ENCODE measurements around the gene FYTTD1.

The FYTTD1 gene

GRCh38 chr3:197829397-197830045 lies 79.8 kb downstream of the FYTTD1 start:
- ChIA-PET POLR2A (no interaction called here), CTCF (interaction anchor here (1.2 kb wide), 1 partner anchor 20 kb away, joined by 3 read pairs; no protein-coding TSS in a partner anchor)
- Histone ChIP-seq H3K4me1 (ENCODE audit: control extremely low read depth in 1 of 4, control insufficient read depth in 4 of 4, insufficient read depth in 4 of 4, low read length in 3 of 4) (no peaks in the 10 kb centered on the region), H3K4me3 (ENCODE audit: control insufficient read depth in 1 of 7, extremely low read depth in 1 of 7, insufficient read depth in 4 of 7, low read depth in 2 of 7, low read length in 6 of 7) (no peak overlapping the region), H3K36me3 (ENCODE audit: control insufficient read depth in 4 of 4, insufficient read depth in 4 of 4, low read length in 3 of 4) (peaks cover 25 to 47% (median 41%) of the 10 kb centered on the region in 4 experiments), H3K27ac (ENCODE audit: insufficient read depth in 1 of 2, low read depth in 1 of 2, low read length in 2 of 2, poor library complexity in 1 of 2, severe bottlenecking in 2 of 2) (no peak overlapping the region), H3K27me3 (replicated peaks in 2 of 5; ENCODE audit: control insufficient read depth in 4 of 5, insufficient read depth in 5 of 5, low read length in 4 of 5) (no peaks in the 10 kb centered on the region), H3K9me3 (ENCODE audit: control extremely low read depth in 1 of 5, control insufficient read depth in 4 of 5, insufficient read depth in 2 of 5, low read depth in 1 of 5, low read length in 4 of 5) (no peaks in the 10 kb centered on the region)
- no peak for DNase-seq
- WGBS (ENCODE audit: insufficient coverage), result no CpG with 5 or more reads among the region's 3 CpGs

GRCh38 chr3:197830308-197830966 lies 80.8 kb downstream of the FYTTD1 start:
- Histone ChIP-seq H3K27me3 (replicated peaks in 2 of 5; ENCODE audit: control insufficient read depth in 4 of 5, insufficient read depth in 5 of 5, low read length in 4 of 5) (no peaks in the 10 kb centered on the region), H3K4me3 (ENCODE audit: control insufficient read depth in 1 of 7, extremely low read depth in 1 of 7, insufficient read depth in 4 of 7, low read depth in 2 of 7, low read length in 6 of 7) (no peak overlapping the region), H3K4me1 (ENCODE audit: control extremely low read depth in 1 of 4, control insufficient read depth in 4 of 4, insufficient read depth in 4 of 4, low read length in 3 of 4) (no peaks in the 10 kb centered on the region), H3K9me3 (ENCODE audit: control extremely low read depth in 1 of 5, control insufficient read depth in 4 of 5, insufficient read depth in 2 of 5, low read depth in 1 of 5, low read length in 4 of 5) (no peaks in the 10 kb centered on the region), H3K36me3 (ENCODE audit: control insufficient read depth in 4 of 4, insufficient read depth in 4 of 4, low read length in 3 of 4) (peaks cover 29 to 53% (median 42%) of the 10 kb centered on the region in 4 experiments), H3K27ac (ENCODE audit: insufficient read depth in 1 of 2, low read depth in 1 of 2, low read length in 2 of 2, poor library complexity in 1 of 2, severe bottlenecking in 2 of 2) (no peak overlapping the region)
- 100% methylated on average over 1 of the region's 6 CpGs for WGBS (ENCODE audit: insufficient coverage)
- no peak for DNase-seq
- ChIA-PET CTCF (interaction anchor here (1.2 kb wide), 1 partner anchor 21 kb away, joined by 3 read pairs; no protein-coding TSS in a partner anchor), POLR2A (no interaction called here)

- DNase-seq, result no peak
- no peak overlapping the region for H3K27ac ChIP-seq (ENCODE audit: insufficient read depth in 1 of 2, low read depth in 1 of 2, low read length in 2 of 2, poor library complexity in 1 of 2, severe bottlenecking in 2 of 2)
- H3K27me3 ChIP-seq (replicated peaks in 2 of 5; ENCODE audit: control insufficient read depth in 4 of 5, insufficient read depth in 5 of 5, low read length in 4 of 5), result no peaks in the 10 kb centered on the region
- H3K36me3 ChIP-seq (ENCODE audit: control insufficient read depth in 4 of 4, insufficient read depth in 4 of 4, low read length in 3 of 4), result peaks cover 34 to 58% (median 44%) of the 10 kb centered on the region in 4 experiments
- ChIA-PET POLR2A (no interaction called here), CTCF (interaction anchor here (1.2 kb wide), 1 partner anchor 22 kb away, joined by 3 read pairs; no protein-coding TSS in a partner anchor)
- 96% methylated on average over 6 of the region's 8 CpGs for WGBS (ENCODE audit: insufficient coverage)
- H3K9me3 ChIP-seq (ENCODE audit: control extremely low read depth in 1 of 5, control insufficient read depth in 4 of 5, insufficient read depth in 2 of 5, low read depth in 1 of 5, low read length in 4 of 5), result no peaks in the 10 kb centered on the region
- no peaks in the 10 kb centered on the region for H3K4me1 ChIP-seq (ENCODE audit: control extremely low read depth in 1 of 4, control insufficient read depth in 4 of 4, insufficient read depth in 4 of 4, low read length in 3 of 4)
- H3K4me3 ChIP-seq (ENCODE audit: control insufficient read depth in 1 of 7, extremely low read depth in 1 of 7, insufficient read depth in 4 of 7, low read depth in 2 of 7, low read length in 6 of 7), result no peak overlapping the region
These were observed 81.3 kb downstream of the FYTTD1 start for GRCh38 chr3:197830967-197831313.

- no peak overlapping the region for H3K4me3 ChIP-seq (ENCODE audit: control insufficient read depth in 1 of 7, extremely low read depth in 1 of 7, insufficient read depth in 4 of 7, low read depth in 2 of 7, low read length in 6 of 7)
- 93% methylated on average over 6 of the region's 8 CpGs for WGBS (ENCODE audit: insufficient coverage)
- DNase-seq, result no peak
- H3K9me3 ChIP-seq (ENCODE audit: control extremely low read depth in 1 of 5, control insufficient read depth in 4 of 5, insufficient read depth in 2 of 5, low read depth in 1 of 5, low read length in 4 of 5), result no peaks in the 10 kb centered on the region
- H3K4me1 ChIP-seq (ENCODE audit: control extremely low read depth in 1 of 4, control insufficient read depth in 4 of 4, insufficient read depth in 4 of 4, low read length in 3 of 4), result no peaks in the 10 kb centered on the region
- ChIA-PET POLR2A (no interaction called here), CTCF (interaction anchor here (1.4 kb wide), 1 partner anchor 8 kb away, joined by 4 read pairs; no protein-coding TSS in a partner anchor)
- H3K27ac ChIP-seq (ENCODE audit: insufficient read depth in 1 of 2, low read depth in 1 of 2, low read length in 2 of 2, poor library complexity in 1 of 2, severe bottlenecking in 2 of 2), result no peak overlapping the region
- peaks cover 30 to 53% (median 39%) of the 10 kb centered on the region in 4 experiments for H3K36me3 ChIP-seq (ENCODE audit: control insufficient read depth in 4 of 4, insufficient read depth in 4 of 4, low read length in 3 of 4)
- H3K27me3 ChIP-seq (replicated peaks in 2 of 5; ENCODE audit: control insufficient read depth in 4 of 5, insufficient read depth in 5 of 5, low read length in 4 of 5), result no peaks in the 10 kb centered on the region
These were observed 84.4 kb downstream of the FYTTD1 start for GRCh38 chr3:197833930-197834715.

- Histone ChIP-seq H3K4me3 (ENCODE audit: control insufficient read depth in 1 of 7, extremely low read depth in 1 of 7, insufficient read depth in 4 of 7, low read depth in 2 of 7, low read length in 6 of 7) (no peak overlapping the region), H3K27ac (ENCODE audit: insufficient read depth in 1 of 2, low read depth in 1 of 2, low read length in 2 of 2, poor library complexity in 1 of 2, severe bottlenecking in 2 of 2) (no peak overlapping the region), H3K4me1 (ENCODE audit: control extremely low read depth in 1 of 4, control insufficient read depth in 4 of 4, insufficient read depth in 4 of 4, low read length in 3 of 4) (no peaks in the 10 kb centered on the region), H3K27me3 (replicated peaks in 2 of 5; ENCODE audit: control insufficient read depth in 4 of 5, insufficient read depth in 5 of 5, low read length in 4 of 5) (no peaks in the 10 kb centered on the region), H3K36me3 (ENCODE audit: control insufficient read depth in 4 of 4, insufficient read depth in 4 of 4, low read length in 3 of 4) (peaks cover 27 to 54% (median 37%) of the 10 kb centered on the region in 4 experiments), H3K9me3 (ENCODE audit: control extremely low read depth in 1 of 5, control insufficient read depth in 4 of 5, insufficient read depth in 2 of 5, low read depth in 1 of 5, low read length in 4 of 5) (no peaks in the 10 kb centered on the region)
- no peak for DNase-seq
- no CpG with 5 or more reads among the region's 5 CpGs for WGBS (ENCODE audit: insufficient coverage)
- POLR2A ChIA-PET, result no interaction called here
- CTCF ChIA-PET, result no interaction called here
These were observed 85.8 kb downstream of the FYTTD1 start for GRCh38 chr3:197835509-197835908.

- Histone ChIP-seq H3K27me3 (replicated peaks in 2 of 5; ENCODE audit: control insufficient read depth in 4 of 5, insufficient read depth in 5 of 5, low read length in 4 of 5) (no peaks in the 10 kb centered on the region), H3K9me3 (ENCODE audit: control extremely low read depth in 1 of 5, control insufficient read depth in 4 of 5, insufficient read depth in 2 of 5, low read depth in 1 of 5, low read length in 4 of 5) (no peaks in the 10 kb centered on the region), H3K4me1 (ENCODE audit: control extremely low read depth in 1 of 4, control insufficient read depth in 4 of 4, insufficient read depth in 4 of 4, low read length in 3 of 4) (no peaks in the 10 kb centered on the region), H3K4me3 (ENCODE audit: control insufficient read depth in 1 of 7, extremely low read depth in 1 of 7, insufficient read depth in 4 of 7, low read depth in 2 of 7, low read length in 6 of 7) (no peak overlapping the region), H3K27ac (ENCODE audit: insufficient read depth in 1 of 2, low read depth in 1 of 2, low read length in 2 of 2, poor library complexity in 1 of 2, severe bottlenecking in 2 of 2) (no peak overlapping the region), H3K36me3 (ENCODE audit: control insufficient read depth in 4 of 4, insufficient read depth in 4 of 4, low read length in 3 of 4) (peaks cover 23 to 55% (median 39%) of the 10 kb centered on the region in 4 experiments)
- no peak for DNase-seq
- ChIA-PET POLR2A (interaction anchor here (0.6 kb wide), 1 partner anchor 1744 kb away, joined by 3 read pairs; no protein-coding TSS in a partner anchor), CTCF (no interaction called here)
These were observed 86.6 kb downstream of the FYTTD1 start for GRCh38 chr3:197836244-197836643.

All from common myeloid progenitor, CD34-positive (primary cell).